Posterior cingulate gyrus (tissue), 11 donors: ENCODE measurements around the gene TXLNA.

Experiments used
- DNase-seq, 10 donors: peaks; one replicate each; pipeline versions ENCODE4 v3.0.0 to v3.0.0-alpha.2; 2020 to 2021; ENCODE audit warnings: mixed read lengths in 3 of 10
- intact Hi-C: fragments of 100-400 bp; cut with DNase I; formaldehyde crosslinking; loops from one replicate; pipeline ENCODE4 v1.15.1; 2023

TXLNA gene

GRCh38 chr1:32205401-32206370 lies 26.2 kb downstream of the TXLNA start, which contains the start of gene IQCC:
IQCC (plus strand) TSS chr1:32205671; CDS start chr1:32205682, 11 bp downstream.
- intact Hi-C loops = no loop called here
- peak; percentile 78 to 98 (median 86) for DNase-seq

- intact Hi-C loops = no loop called here
- no peak for DNase-seq
Measured at GRCh38 chr1:32208469-32208868, 29.0 kb downstream of the TXLNA start.

GRCh38 chr1:32208891-32209328 lies 29.4 kb downstream of the TXLNA start, which contains the start of gene DCDC2B:
DCDC2B (plus strand) TSS chr1:32209089; CDS start chr1:32209094, 5 bp downstream.
- DNase-seq = no peak
- intact Hi-C loops = no loop called here

GRCh38 chr1:32215629-32216480 lies 36.4 kb downstream of the TXLNA start:
- intact Hi-C loops = loop anchor here (10.0 kb wide), 2 partner anchors 119 to 179 kb away; partner anchors contain the start of genes BSDC1 and MARCKSL1
- DNase-seq = peak in 9 of 10 donors; percentile 45 to 94 (median 65)

GRCh38 chr1:32216566-32216965 lies 37.1 kb downstream of the TXLNA start:
- intact Hi-C loops = loop anchor here (10.0 kb wide), 2 partner anchors 118 to 178 kb away; partner anchors contain the start of genes BSDC1 and MARCKSL1
- DNase-seq = no peak

GRCh38 chr1:32219022-32219421 lies 39.5 kb downstream of the TXLNA start:
- DNase-seq = no peak
- intact Hi-C loops = loop anchor here (10.0 kb wide), 2 partner anchors 116 to 176 kb away; partner anchors contain the start of genes BSDC1 and MARCKSL1

- no peak for DNase-seq
- intact Hi-C loops = loop anchor here (5.0 kb wide), 1 partner anchor 71 kb away; the partner anchor contains the start of gene HDAC1
Measured at GRCh38 chr1:32220746-32221580, 41.5 kb downstream of the TXLNA start.

GRCh38 chr1:32221581-32221979 lies 42.1 kb downstream of the TXLNA start:
- no peak for DNase-seq
- intact Hi-C loops = loop anchor here (5.0 kb wide), 1 partner anchor 71 kb away; the partner anchor contains the start of gene HDAC1

GRCh38 chr1:32221980-32222755 lies 42.7 kb downstream of the TXLNA start, which contains the start of the genes EIF3I and TMEM234:
EIF3I (plus strand) TSS chr1:32222407; CDS start chr1:32222442, 35 bp downstream.
TMEM234 (minus strand) TSS chr1:32222353; CDS start chr1:32222322, 31 bp downstream.
- intact Hi-C loops = loop anchor here (5.0 kb wide), 1 partner anchor 70 kb away; the partner anchor contains the start of gene HDAC1
- peak; percentile 87 to 99 (median 94) for DNase-seq

- intact Hi-C loops = loop anchor here (5.0 kb wide), 1 partner anchor 69 kb away; the partner anchor contains the start of gene HDAC1
- no peak for DNase-seq
Measured at GRCh38 chr1:32223683-32224082, 44.2 kb downstream of the TXLNA start.

GRCh38 chr1:32224285-32224684 lies 44.8 kb downstream of the TXLNA start:
- DNase-seq = no peak
- intact Hi-C loops = loop anchor here (5.0 kb wide), 1 partner anchor 68 kb away; the partner anchor contains the start of gene HDAC1

- DNase-seq = no peak
- intact Hi-C loops = no loop called here
Measured at GRCh38 chr1:32228771-32229170, 49.3 kb downstream of the TXLNA start.

- intact Hi-C loops = no loop called here
- no peak for DNase-seq
Measured at GRCh38 chr1:32231843-32232432, 52.5 kb downstream of the TXLNA start.

GRCh38 chr1:32232558-32233304 lies 53.3 kb downstream of the TXLNA start:
- intact Hi-C loops = no loop called here
- DNase-seq = no peak

- intact Hi-C loops = no loop called here
- no peak for DNase-seq
Measured at GRCh38 chr1:32234792-32235191, 55.3 kb downstream of the TXLNA start.

- DNase-seq = no peak
Measured at GRCh38 chr1:32239337-32239736, 59.9 kb downstream of the TXLNA start.

GRCh38 chr1:32239790-32240139 lies 60.3 kb downstream of the TXLNA start:
- DNase-seq = peak in 2 of 10 donors; percentile 11 to 89
- intact Hi-C loops = loop anchor here (5.0 kb wide), 1 partner anchor 93 kb away; no protein-coding TSS in a partner anchor

More at GRCh38 chr1:32239337-32239736, 59.9 kb downstream of the TXLNA start:
- intact Hi-C loops = no loop called here
